Smooth muscle cell (in vitro differentiated cells): ENCODE measurements around the gene RALGPS1. TPM values are rescaled to one million over a fixed set of nuclear protein-coding genes. Genes with fewer than 3 reads are reported as not detected.

ENCODE experiments used
- DNase-seq: peaks from one replicate; lab custom pipeline; 2025; ENCODE audit not compliant: unreplicated experiment; lab: John Stamatoyannopoulos, UW
- H2AFZ ChIP-seq: fragments of 200-600 bp; sonication (generic); 2 replicates; pipeline ENCODE4 v1.6.0; 2016; ENCODE audit warnings: antibody characterized with exemption, low read depth, mild to moderate bottlenecking
- H3F3A ChIP-seq: fragments of 200-600 bp; sonication (generic); 2 replicates; pipeline ENCODE4 v1.6.0; 2017; ENCODE audit warnings: antibody characterized with exemption, low read depth
- H3K27ac ChIP-seq: fragments of 200-600 bp; sonication (generic); 2 replicates; pipeline ENCODE4 v1.5.1; 2016; ENCODE audit warnings: low read depth, mild to moderate bottlenecking
- H3K27me3 ChIP-seq: fragments of 200-600 bp; sonication (generic); 2 replicates; pipeline ENCODE4 v1.6.1; 2016; ENCODE audit warnings: low read depth, mild to moderate bottlenecking
- H3K36me3 ChIP-seq: fragments of 200-600 bp; sonication (generic); 2 replicates; pipeline ENCODE4 v1.5.1; 2016; ENCODE audit warnings: low read depth
- H3K4me1 ChIP-seq: fragments of 200-600 bp; sonication (generic); 2 replicates; pipeline ENCODE4 v1.5.1; 2016; ENCODE audit warnings: low read depth
- H3K4me2 ChIP-seq: fragments of 200-600 bp; sonication (generic); 2 replicates; pipeline ENCODE4 v1.6.0; 2016; ENCODE audit warnings: mild to moderate bottlenecking
- H3K4me3 ChIP-seq: fragments of 200-600 bp; sonication (generic); 2 replicates; pipeline ENCODE4 v1.5.1; 2016; ENCODE audit warnings: mild to moderate bottlenecking
- H3K79me2 ChIP-seq: fragments of 200-600 bp; sonication (generic); 2 replicates; pipeline ENCODE4 v1.6.0; 2016; ENCODE audit warnings: low read depth, mild to moderate bottlenecking
- H3K9ac ChIP-seq: fragments of 200-600 bp; sonication (generic); 2 replicates; pipeline ENCODE4 v1.6.0; 2016; ENCODE audit warnings: low read depth
- H3K9me3 ChIP-seq: fragments of 200-600 bp; sonication (generic); replicated peaks from 2 replicates; pipeline ENCODE4 v1.5.1; 2016; ENCODE audit warnings: low read depth
- H4K20me1 ChIP-seq: fragments of 200-600 bp; sonication (generic); 2 replicates; pipeline ENCODE4 v1.6.0; 2016; ENCODE audit warnings: low read depth
- WGBS: methylation state at CpG from one replicate; pipeline ENCODE4 v1.1.7; 2016; ENCODE audit warnings: low lambda C conversion rate; 5-methylcytosine and 5-hydroxymethylcytosine counted together
- polyA plus RNA-seq: library from polyadenylated mRNA; unstranded; fragments of >200 nt; fragmentation: Nextera tagmentation; extraction: Ambion mirVana; gene quantifications from 2 replicates; pipeline ENCODE4 v1.2.1, GENCODE V29; 2016
- total RNA-seq: library from RNA; depleted of rRNA; stranded (reverse); fragments of >200 nt; gene quantifications from 2 replicates; pipeline ENCODE4 v1.2.3, GENCODE V29; 2014
- TF ChIP-seq, protein P1 (sequence below): fragments of 200-600 bp; sonication (generic); IDR thresholded peaks from 2 replicates; pipeline ENCODE4 v1.5.1; 2017; ENCODE audit warnings: borderline replicate concordance, mild to moderate bottlenecking, antibody characterized with exemption; ENCODE audit not compliant: insufficient read depth, poor library complexity, severe bottlenecking

Gene RALGPS1
- total and polyA plus RNA-seq, 2 experiments from 2014 or later = 2.1 to 4.0 TPM

DNA sequence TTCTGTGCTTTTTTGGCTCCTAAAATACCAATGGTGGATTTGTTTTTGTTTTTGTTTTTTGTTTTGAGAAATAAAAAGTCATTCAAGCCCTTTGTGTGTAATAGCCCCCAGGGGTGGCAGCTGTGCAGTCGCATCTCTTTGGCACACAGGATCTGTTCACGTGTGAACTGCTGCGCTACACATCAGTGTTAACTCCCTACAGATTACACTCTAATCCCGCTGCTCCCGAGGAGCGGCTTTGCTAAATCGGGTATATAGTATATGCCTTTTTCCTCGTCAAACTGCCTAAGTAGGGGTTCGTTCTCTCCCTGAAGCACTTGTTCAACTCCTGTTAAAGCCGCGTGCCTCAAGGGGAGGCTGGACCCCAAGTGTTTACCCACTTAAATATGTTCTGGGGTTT, 31.8 kb upstream of the RALGPS1 start:
- TF ChIP-seq, protein P1, sequence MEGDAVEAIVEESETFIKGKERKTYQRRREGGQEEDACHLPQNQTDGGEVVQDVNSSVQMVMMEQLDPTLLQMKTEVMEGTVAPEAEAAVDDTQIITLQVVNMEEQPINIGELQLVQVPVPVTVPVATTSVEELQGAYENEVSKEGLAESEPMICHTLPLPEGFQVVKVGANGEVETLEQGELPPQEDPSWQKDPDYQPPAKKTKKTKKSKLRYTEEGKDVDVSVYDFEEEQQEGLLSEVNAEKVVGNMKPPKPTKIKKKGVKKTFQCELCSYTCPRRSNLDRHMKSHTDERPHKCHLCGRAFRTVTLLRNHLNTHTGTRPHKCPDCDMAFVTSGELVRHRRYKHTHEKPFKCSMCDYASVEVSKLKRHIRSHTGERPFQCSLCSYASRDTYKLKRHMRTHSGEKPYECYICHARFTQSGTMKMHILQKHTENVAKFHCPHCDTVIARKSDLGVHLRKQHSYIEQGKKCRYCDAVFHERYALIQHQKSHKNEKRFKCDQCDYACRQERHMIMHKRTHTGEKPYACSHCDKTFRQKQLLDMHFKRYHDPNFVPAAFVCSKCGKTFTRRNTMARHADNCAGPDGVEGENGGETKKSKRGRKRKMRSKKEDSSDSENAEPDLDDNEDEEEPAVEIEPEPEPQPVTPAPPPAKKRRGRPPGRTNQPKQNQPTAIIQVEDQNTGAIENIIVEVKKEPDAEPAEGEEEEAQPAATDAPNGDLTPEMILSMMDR = no peak
- H2AFZ ChIP-seq = no peak overlapping the region
- peaks cover 80% of the 10 kb centered on the region for H4K20me1 ChIP-seq
- no peak overlapping the region for H3K9ac ChIP-seq
- no peaks in the 10 kb centered on the region for H3K9me3 ChIP-seq
- H3K79me2 ChIP-seq = peaks cover 31% of the 10 kb centered on the region
- no peak for DNase-seq
- H3K4me1 ChIP-seq = peaks cover 8% of the 10 kb centered on the region
- 90% methylated on average over 11 of the region's 11 CpGs for WGBS
- no peaks in the 10 kb centered on the region for H3K27me3 ChIP-seq
- H3K27ac ChIP-seq = no peak overlapping the region
- H3K4me2 ChIP-seq = no peak overlapping the region
- no peaks in the 10 kb centered on the region for H3F3A ChIP-seq
- H3K4me3 ChIP-seq = no peak overlapping the region
- H3K36me3 ChIP-seq = peaks cover 11% of the 10 kb centered on the region

DNA sequence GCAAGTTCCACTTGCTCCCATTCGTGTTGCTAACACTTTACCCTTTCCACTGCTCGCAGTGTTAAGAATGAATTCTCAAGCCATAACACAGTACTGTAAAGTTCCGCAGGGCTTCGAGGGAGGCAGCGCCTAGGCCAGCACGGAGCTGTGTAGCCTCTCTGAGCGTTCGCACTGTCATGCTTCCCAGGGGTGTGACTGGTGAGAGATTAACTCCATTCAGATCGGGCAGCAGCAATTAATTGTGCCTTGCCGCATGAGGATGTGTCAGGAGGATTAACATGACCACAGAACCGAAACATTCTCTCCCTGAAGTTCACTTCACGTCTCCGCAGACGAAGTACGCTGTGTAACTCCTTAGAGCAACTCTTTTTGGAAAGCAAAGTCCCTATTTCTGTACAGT, 30.9 kb upstream of the RALGPS1 start:
- no peak for DNase-seq
- Histone ChIP-seq H3F3A (no peaks in the 10 kb centered on the region), H2AFZ (no peak overlapping the region), H3K4me1 (peaks cover 8% of the 10 kb centered on the region), H3K36me3 (peaks cover 11% of the 10 kb centered on the region), H3K9me3 (no peaks in the 10 kb centered on the region), H4K20me1 (peaks cover 72% of the 10 kb centered on the region), H3K27ac (no peak overlapping the region), H3K4me3 (no peak overlapping the region), H3K27me3 (no peaks in the 10 kb centered on the region), H3K9ac (no peak overlapping the region), H3K79me2 (peaks cover 23% of the 10 kb centered on the region), H3K4me2 (no peak overlapping the region)
- 85% methylated on average over 15 of the region's 15 CpGs for WGBS
- TF ChIP-seq, protein P1 = no peak

DNA sequence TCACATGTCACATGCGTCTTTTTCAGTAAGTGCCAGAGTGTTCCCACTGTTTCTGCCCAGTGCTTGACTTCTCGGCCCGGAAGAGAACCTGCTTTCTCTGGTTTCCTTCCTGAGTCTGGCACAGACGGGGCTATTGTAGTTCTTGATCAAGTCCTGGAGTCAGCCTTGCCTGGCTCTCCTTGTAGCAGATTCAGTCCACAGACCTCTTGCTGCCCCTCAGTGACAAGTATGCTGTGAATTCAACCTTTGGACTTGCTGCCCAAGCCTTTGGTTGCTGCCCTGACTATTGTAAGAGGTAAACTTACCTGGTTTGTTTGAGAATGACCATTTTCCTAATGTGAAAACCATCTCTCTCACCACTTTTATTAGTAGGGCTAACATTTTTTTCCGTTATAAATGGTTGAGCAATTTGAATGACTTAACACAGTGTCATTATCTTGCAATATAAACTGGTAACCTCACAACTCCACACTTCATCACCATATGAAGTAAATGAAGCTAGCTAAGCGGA, 29.4 kb upstream of the RALGPS1 start:
- Histone ChIP-seq H3K27me3 (no peaks in the 10 kb centered on the region), H3K4me3 (no peak overlapping the region), H3K27ac (no peak overlapping the region), H3K4me2 (no peak overlapping the region), H2AFZ (no peak overlapping the region), H3F3A (no peaks in the 10 kb centered on the region), H3K36me3 (peaks cover 9% of the 10 kb centered on the region), H3K9me3 (no peaks in the 10 kb centered on the region), H3K4me1 (peaks cover 8% of the 10 kb centered on the region), H4K20me1 (peaks cover 56% of the 10 kb centered on the region), H3K9ac (no peak overlapping the region), H3K79me2 (peaks cover 19% of the 10 kb centered on the region)
- 91% methylated on average over 6 of the region's 6 CpGs for WGBS
- DNase-seq = no peak
- TF ChIP-seq, protein P1 = no peak

DNA sequence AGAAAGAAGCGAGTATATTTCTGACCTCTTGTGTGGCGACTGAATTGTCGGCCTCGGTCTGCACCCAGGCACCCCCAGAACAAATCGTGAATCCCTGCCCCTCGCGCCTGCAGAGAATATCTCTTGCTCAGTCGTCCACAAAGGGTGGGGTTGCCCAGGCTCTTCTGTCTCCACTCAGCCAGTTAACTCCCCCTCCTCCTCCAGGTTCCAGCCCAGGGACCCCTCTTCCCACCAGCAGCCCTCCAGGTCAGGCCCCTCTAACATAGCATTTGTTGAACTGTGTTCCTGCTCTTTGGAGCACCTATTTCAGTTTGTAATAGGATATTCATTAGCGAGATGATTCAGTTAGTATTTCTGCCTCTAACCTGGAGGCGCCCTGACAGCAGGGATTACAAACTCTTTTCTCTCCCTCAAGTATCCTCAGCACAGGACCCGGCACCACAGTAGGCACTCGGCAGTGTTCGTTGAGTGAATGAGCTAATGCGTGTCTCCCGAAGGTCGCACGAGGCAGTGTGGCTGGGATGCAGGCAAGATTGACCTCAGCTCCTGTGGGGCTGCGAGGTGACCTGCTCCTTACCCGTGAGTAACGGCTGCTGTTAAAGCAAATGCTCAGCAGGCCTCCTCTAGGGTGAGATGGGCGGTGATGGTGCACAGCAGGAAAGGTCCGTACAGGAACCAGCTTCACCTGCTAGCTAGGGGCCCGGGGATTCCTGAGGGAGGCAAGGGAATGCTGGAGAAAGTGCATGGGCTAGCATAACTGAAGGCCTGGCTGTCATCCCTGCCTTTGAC, 28.4 kb upstream of the RALGPS1 start:
- Histone ChIP-seq H2AFZ (no peak overlapping the region), H4K20me1 (peaks cover 46% of the 10 kb centered on the region), H3K9me3 (no peaks in the 10 kb centered on the region), H3K4me1 (peaks cover 8% of the 10 kb centered on the region), H3F3A (no peaks in the 10 kb centered on the region), H3K9ac (no peak overlapping the region), H3K27me3 (no peaks in the 10 kb centered on the region), H3K36me3 (no peaks in the 10 kb centered on the region), H3K27ac (no peak overlapping the region), H3K4me3 (no peak overlapping the region), H3K4me2 (no peak overlapping the region), H3K79me2 (peaks cover 15% of the 10 kb centered on the region)
- 91% methylated on average over 23 of the region's 23 CpGs for WGBS
- DNase-seq = no peak
- TF ChIP-seq, protein P1 = no peak
